ENCODE measurements around the gene ELFN2.

DNA sequence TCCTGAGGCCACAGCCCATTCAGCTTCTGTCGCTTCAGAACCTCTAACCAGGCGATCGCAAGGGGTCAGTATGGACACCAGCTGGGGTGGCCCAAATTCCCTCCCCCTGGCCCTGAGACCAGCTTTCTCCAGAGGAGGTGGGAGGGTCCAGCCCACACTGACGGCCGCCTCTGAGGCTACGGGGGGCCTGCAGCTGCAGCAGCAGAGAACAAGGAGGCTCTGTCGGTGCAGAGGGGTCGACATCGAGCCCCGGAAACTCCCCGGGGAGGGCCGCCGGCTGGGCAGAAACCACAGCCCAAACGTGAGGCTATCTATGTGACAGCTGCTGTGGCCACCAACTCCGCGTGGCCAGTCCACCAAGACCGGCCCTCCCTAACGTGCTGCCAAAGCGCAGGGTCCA is 40.8 kb downstream of the ELFN2 start:
- TF ChIP-seq POLR2AphosphoS5 (IDR thresholded peaks at IDR 0.05; ENCODE audit: low read depth, low read length) (no peak), TAF1 (IDR thresholded peaks at IDR 0.05; ENCODE audit: borderline replicate concordance, low read depth, low read length) (no peak), POLR2A (IDR thresholded peaks at IDR 0.05; ENCODE audit: low read depth, low read length) (no peak)
